Left ventricle myocardium inferior (tissue), 1 donor: Measurements from ENCODE around the gene TTC9B. TPM values are rescaled to one million over a fixed set of nuclear protein-coding genes. Genes with fewer than 3 reads are reported as not detected.
"Not testable (repeated sequence)": the region's sequence is repeated elsewhere in the genome, so short reads cannot be mapped to it uniquely, and the experiment has no call there.

Source experiments
- DNase-seq: peaks from one replicate; pipeline ENCODE4 v3.0.0-alpha.2; 2020
- H3K27ac ChIP-seq: fragments of 200-600 bp; replicated peaks from 2 replicates; pipeline ENCODE4 v1.8.0; 2021
- H3K27me3 ChIP-seq: fragments of 200-600 bp; 2 replicates; pipeline ENCODE4 v1.8.0; 2021; ENCODE audit warnings: low read depth
- H3K36me3 ChIP-seq: fragments of 200-600 bp; 2 replicates; pipeline ENCODE4 v1.8.0; 2021
- H3K4me1 ChIP-seq: fragments of 200-600 bp; 2 replicates; pipeline ENCODE4 v1.8.0; 2021
- H3K4me3 ChIP-seq: fragments of 200-600 bp; 2 replicates; pipeline ENCODE4 v1.8.0; 2021; ENCODE audit warnings: mild to moderate bottlenecking, moderate library complexity
- H3K9me3 ChIP-seq: fragments of 200-600 bp; replicated peaks from 2 replicates; pipeline ENCODE4 v1.8.0; 2021
- CTCF ChIP-seq: fragments of 200-600 bp; IDR thresholded peaks from 2 replicates; pipeline ENCODE4 v1.8.0; 2021; ENCODE audit warnings: antibody characterized with exemption, mild to moderate bottlenecking, borderline replicate concordance
- intact Hi-C: fragments of 100-400 bp; cut with micrococcal nuclease; formaldehyde crosslinking; loops from one replicate; pipeline ENCODE4 v1.11.0; 2022
- total RNA-seq: library from RNA; stranded (reverse); fragmentation: NEBNext Ultra II Directional; extraction: Animal tissue kit (Norgen Biotek cat#: 25700); gene quantifications from one replicate; pipeline ENCODE4 v1.2.1, GENCODE V29; 2021
- donor health status: DM: no; HTN: yes; CAD: no; lungs with severe emphysema.

TTC9B gene
- total RNA-seq, 1 donor from 2014 or later: not detected

- intact Hi-C loops: no loop called here
- Histone ChIP-seq H3K9me3 (no peaks in the 10 kb centered on the region), H3K4me3 (no peak overlapping the region), H3K27ac (no peak overlapping the region), H3K27me3 (peaks cover 31% of the 10 kb centered on the region), H3K36me3 (no peaks in the 10 kb centered on the region), H3K4me1 (peaks cover 8% of the 10 kb centered on the region)
- DNase-seq: no peak
- no peak for TF ChIP-seq CTCF
These were observed 44.1 kb downstream of the TTC9B start for GRCh38 chr19:40174092-40174491.

GRCh38 chr19:40171293-40171692, 46.9 kb downstream of the TTC9B start:
- H3K27ac ChIP-seq, DNase-seq, H3K9me3 ChIP-seq, intact Hi-C loops, H3K4me3 ChIP-seq, H3K4me1 ChIP-seq, H3K36me3 ChIP-seq: not testable (repeated sequence)
- H3K27me3 ChIP-seq: peaks cover 44% of the 10 kb centered on the region

GRCh38 chr19:40170303-40170989, 47.7 kb downstream of the TTC9B start:
- H3K36me3 ChIP-seq, H3K4me3 ChIP-seq, intact Hi-C loops, H3K27ac ChIP-seq, DNase-seq, H3K4me1 ChIP-seq, H3K9me3 ChIP-seq: not testable (repeated sequence)
- H3K27me3 ChIP-seq: peaks cover 44% of the 10 kb centered on the region

- H3K4me3 ChIP-seq, DNase-seq, H3K4me1 ChIP-seq, H3K9me3 ChIP-seq, H3K27ac ChIP-seq, intact Hi-C loops, H3K36me3 ChIP-seq: not testable (repeated sequence)
- peaks cover 44% of the 10 kb centered on the region for H3K27me3 ChIP-seq
These were observed 48.5 kb downstream of the TTC9B start for GRCh38 chr19:40169482-40170302.

Other genes with a start within 250 kb of the TTC9B start
- gene PSMC4, start 247.2 kb downstream of the TTC9B start, total RNA-seq: 70.7 TPM
- gene ZNF546, start 221.3 kb downstream of the TTC9B start, total RNA-seq: 7.8 TPM
- 26.6 TPM for gene ZNF780B, start 162.2 kb downstream of the TTC9B start, total RNA-seq
- gene ZNF780A, start 127.4 kb downstream of the TTC9B start, total RNA-seq: 10.3 TPM
- gene MAP3K10, start 27.0 kb downstream of the TTC9B start, total RNA-seq: 17.1 TPM
- gene CCNP, start 8.3 kb upstream of the TTC9B start, total RNA-seq: 0.30 TPM
- gene AKT2, start 67.0 kb upstream of the TTC9B start, total RNA-seq: 107 TPM
- gene C19orf47, start 130.0 kb upstream of the TTC9B start, total RNA-seq: 166 TPM
- gene PLD3, start 130.3 kb upstream of the TTC9B start, total RNA-seq: 156 TPM
- not detected for gene HIPK4, start 171.8 kb upstream of the TTC9B start, total RNA-seq
- gene PRX, start 195.0 kb upstream of the TTC9B start, total RNA-seq: 3.3 TPM
- 9.2 TPM for gene SERTAD1, start 207.6 kb upstream of the TTC9B start, total RNA-seq
- 16.2 TPM for gene SERTAD3, start 226.0 kb upstream of the TTC9B start, total RNA-seq
- 91.3 TPM for gene BLVRB, start 247.4 kb upstream of the TTC9B start, total RNA-seq
- 6.1 TPM for gene SPTBN4, start 248.6 kb upstream of the TTC9B start, total RNA-seq